C4-2B (cell line): Measurements from ENCODE around the gene ZNF480.
"Not testable (repeated sequence)": the region's sequence is repeated elsewhere in the genome, so short reads cannot be mapped to it uniquely, and the experiment has no call there.

Experiments used
- H3K27ac ChIP-seq: fragments of 450-650 bp; 2 replicates; pipeline ENCODE4 v1.5.1; 2017
- ZFX ChIP-seq: fragments of 450-650 bp; IDR thresholded peaks from 2 replicates; pipeline ENCODE4 v1.6.1; 2017
- TF ChIP-seq, protein P1 (sequence below): fragments of 450-650 bp; conservative IDR thresholded peaks from 2 replicates; pipeline ENCODE4 v1.5.1; 2017; ENCODE audit warnings: mild to moderate bottlenecking

Gene ZNF480

DNA sequence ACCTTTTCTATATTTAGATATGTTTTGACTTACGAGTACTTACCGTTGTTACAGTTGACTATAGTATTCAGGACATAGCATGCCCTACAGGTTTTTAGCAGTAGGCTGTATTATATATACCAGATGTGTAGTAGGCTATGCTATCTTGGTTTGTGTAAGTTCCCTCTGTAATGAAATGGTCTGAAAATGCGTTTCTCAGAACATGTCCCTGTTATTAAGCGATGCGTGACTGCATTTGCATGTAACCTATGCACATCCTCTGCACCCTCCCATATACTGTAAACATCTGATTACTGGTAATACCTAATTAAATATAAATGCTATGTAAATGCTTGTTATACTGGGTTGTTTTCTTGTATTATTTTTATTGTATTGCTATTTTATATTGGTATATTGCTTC, 21.0 kb upstream of the ZNF480 start:
- no peak for TF ChIP-seq ZFX
- TF ChIP-seq, protein P1, sequence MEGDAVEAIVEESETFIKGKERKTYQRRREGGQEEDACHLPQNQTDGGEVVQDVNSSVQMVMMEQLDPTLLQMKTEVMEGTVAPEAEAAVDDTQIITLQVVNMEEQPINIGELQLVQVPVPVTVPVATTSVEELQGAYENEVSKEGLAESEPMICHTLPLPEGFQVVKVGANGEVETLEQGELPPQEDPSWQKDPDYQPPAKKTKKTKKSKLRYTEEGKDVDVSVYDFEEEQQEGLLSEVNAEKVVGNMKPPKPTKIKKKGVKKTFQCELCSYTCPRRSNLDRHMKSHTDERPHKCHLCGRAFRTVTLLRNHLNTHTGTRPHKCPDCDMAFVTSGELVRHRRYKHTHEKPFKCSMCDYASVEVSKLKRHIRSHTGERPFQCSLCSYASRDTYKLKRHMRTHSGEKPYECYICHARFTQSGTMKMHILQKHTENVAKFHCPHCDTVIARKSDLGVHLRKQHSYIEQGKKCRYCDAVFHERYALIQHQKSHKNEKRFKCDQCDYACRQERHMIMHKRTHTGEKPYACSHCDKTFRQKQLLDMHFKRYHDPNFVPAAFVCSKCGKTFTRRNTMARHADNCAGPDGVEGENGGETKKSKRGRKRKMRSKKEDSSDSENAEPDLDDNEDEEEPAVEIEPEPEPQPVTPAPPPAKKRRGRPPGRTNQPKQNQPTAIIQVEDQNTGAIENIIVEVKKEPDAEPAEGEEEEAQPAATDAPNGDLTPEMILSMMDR: no peak
- H3K27ac ChIP-seq: no peak overlapping the region

DNA sequence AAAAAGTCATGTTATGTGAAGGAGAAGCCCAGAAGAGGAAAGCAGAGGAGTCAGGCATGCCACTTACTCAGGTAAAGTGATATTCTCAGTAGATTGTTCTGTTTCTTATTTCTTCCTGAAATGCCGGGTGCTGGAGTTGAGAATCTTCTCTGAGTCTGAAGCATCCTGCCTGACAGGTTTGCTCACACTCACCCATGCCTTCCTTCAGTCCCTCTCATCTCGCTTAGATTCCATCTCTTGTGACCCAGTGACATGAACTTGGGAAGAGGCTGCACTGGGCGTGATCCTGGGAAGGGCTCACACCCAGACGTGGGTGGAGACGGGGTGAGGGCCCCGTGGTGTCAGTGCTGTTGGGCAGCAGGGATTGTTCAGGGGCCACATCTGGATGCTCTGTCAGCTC, 19.5 kb upstream of the ZNF480 start:
- no peak for TF ChIP-seq ZFX
- TF ChIP-seq, protein P1: no peak
- no peak overlapping the region for H3K27ac ChIP-seq

DNA sequence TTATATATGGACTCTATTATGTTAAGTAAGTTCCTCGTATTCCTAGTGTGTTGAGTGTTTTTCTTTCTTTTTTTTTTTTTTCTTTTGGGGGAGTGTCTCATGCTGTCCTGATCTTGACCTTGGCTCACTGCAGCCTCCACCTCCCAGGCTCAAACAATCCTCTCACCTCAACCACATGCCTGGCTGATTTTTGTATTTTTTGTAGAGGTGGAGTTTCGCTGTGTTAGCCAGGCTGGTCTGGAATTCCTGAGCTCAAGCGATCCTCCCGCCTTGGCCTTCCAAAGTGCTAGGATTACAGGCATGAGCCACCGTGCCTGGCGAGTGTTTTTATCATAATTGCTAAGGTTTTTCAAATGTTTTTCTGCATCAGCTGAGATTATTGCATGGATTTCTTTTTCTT, 10.7 kb upstream of the ZNF480 start:
- TF ChIP-seq, protein P1: no peak
- no peak for TF ChIP-seq ZFX
- no peak overlapping the region for H3K27ac ChIP-seq

DNA sequence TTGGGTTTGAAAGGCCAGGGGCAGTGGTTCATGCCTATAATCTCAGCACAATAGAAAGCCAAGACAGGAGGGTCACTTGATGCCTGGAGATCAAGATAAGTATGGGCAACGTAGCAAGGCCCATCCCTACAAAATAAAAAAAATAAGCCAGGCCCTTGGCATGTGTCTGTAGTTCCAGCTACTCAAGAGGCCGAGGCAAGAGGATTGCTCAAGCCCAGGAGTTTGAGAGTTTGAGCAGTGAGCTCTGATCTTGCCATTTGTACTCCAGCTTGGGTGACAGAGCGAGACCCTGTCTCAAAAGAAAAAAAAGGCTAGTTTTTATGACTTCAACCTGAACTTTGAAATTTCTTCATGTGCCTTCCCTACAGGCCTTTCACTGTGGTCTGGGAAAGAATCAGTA, 5.2 kb upstream of the ZNF480 start:
- TF ChIP-seq, protein P1: no peak
- no peak for TF ChIP-seq ZFX
- no peak overlapping the region for H3K27ac ChIP-seq

- H3K27ac ChIP-seq: not testable (repeated sequence)
Measured at GRCh38 chr19:52292946-52293345, 4.0 kb upstream of the ZNF480 start.

DNA sequence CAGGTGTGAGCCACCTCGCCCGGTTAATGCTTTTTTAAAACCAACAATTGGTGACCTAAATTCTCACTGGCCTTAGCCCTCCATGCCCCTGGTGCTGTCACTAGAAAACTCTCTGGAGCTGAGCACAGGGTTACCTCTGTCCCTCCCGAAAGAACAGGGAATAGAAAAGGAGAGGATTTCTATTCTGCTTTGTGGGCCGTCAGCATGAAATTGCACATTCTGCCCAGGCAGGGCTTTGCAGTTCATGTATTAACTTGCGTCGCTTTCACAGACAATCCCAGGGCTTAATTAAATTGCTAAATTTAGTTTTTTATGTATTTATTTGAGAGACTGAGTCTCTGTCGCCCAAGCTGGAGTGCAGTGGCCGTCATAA, 583 bp upstream of the ZNF480 start:
- no peak for TF ChIP-seq ZFX
- TF ChIP-seq, protein P1: no peak
- peak overlapping the region; percentile 88; the same call in 1 of the 2 replicates for H3K27ac ChIP-seq

GRCh38 chr19:52297601-52298364, 814 bp downstream of the ZNF480 start:
- TF ChIP-seq, protein P1: no peak
- TF ChIP-seq ZFX: no peak
- peak overlapping the region; percentile 88 for H3K27ac ChIP-seq

DNA sequence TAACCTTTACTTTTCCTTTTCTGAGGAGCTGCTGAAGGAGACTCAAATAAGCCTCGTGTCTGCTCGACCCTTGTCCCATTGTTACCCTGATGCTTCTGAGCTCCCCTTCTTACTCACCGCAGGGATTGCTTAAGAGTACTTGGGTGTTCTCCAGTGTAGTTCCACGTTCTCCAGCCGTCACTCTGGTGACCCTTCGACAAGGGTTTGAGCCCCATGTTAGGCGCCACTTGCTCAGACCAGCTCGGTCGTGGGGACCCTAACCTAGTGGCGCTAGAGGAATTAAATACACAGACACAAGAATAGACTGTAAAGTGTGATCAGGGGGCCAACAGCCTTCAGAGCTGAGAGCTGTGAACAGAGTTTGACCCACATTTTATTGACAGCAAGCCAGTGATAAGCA, 10.3 kb downstream of the ZNF480 start:
- TF ChIP-seq, protein P1: no peak
- no peak for TF ChIP-seq ZFX
- no peak overlapping the region for H3K27ac ChIP-seq
